ENCODE measurements around the gene POLR2J. TPM values are rescaled to one million over a fixed set of nuclear protein-coding genes. Genes with fewer than 3 reads are reported as not detected.
A peak's percentile ranks its signal among the peaks of the same experiment; 100 is the strongest.

Gene POLR2J
- total and polyA plus RNA-seq, 10 of the 15 experiments (the other 5 are each of a cell fraction or from before 2014, with no cell fraction given) = 16.4 to 119 (median 77.4) TPM

- TF ChIP-seq ATF7 (IDR thresholded peaks at IDR 0.05; ENCODE audit: low read depth) (no peak), SMC3 (IDR thresholded peaks at IDR 0.05; ENCODE audit: borderline replicate concordance, low read length) (no peak), NRF1 (conservative IDR thresholded peaks at IDR 0.05; ENCODE audit: low read depth, low read length) (no peak)
Observed at GRCh38 chr7:102436118-102436517, 42.6 kb downstream of the POLR2J start (continued).

GRCh38 chr7:102434039-102434486 lies 44.7 kb downstream of the POLR2J start:
- TSS peak; percentile 65 for BruUV-seq (replicated peaks)
- SMC1A ChIA-PET (ENCODE audit: uncharacterized antibody, unreplicated experiment) = interaction anchor here (0.9 to 3.1 kb wide), 8 partner anchors 8 to 37 kb away, joined by 3 to 15 read pairs (median 4); partner anchors contain the start of genes ALKBH4 and LRWD1
- 6% methylated on average over 8 of the region's 9 CpGs for WGBS (ENCODE audit: insufficient coverage, insufficient replicate concordance, low lambda C conversion rate, missing lambda C conversion rate)
- no peaks in the 10 kb centered on the region for H3K9me3 ChIP-seq (replicated peaks; ENCODE audit: control insufficient read depth, insufficient read depth, low read length)
- intact Hi-C loops (cut with micrococcal nuclease; ENCODE audit: unreplicated experiment) = no loop called here
- peaks cover 8 to 9% of the 10 kb centered on the region in 2 experiments for H3K36me3 ChIP-seq (ENCODE audit: control insufficient read depth in 2 of 2, insufficient read depth in 2 of 2, low read length in 1 of 2)
- peak overlapping the region; percentile 79 for H3K9ac ChIP-seq (ENCODE audit: control insufficient read depth, insufficient read depth, low read length)
- H3K79me2 ChIP-seq (ENCODE audit: control insufficient read depth, insufficient read depth, low read length) = peaks cover 40% of the 10 kb centered on the region
- in situ Hi-C loops (cut with MboI) = no loop called here
- CTCF ChIA-PET = interaction anchor here (0.6 to 5.0 kb wide), 7 partner anchors 8 to 27 kb away, joined by 3 to 39 read pairs (median 5); no protein-coding TSS in a partner anchor
- no peak overlapping the region; the same call in none of the 2 replicates for H2AFZ ChIP-seq (ENCODE audit: control insufficient read depth, low read depth, low read length)
- POLR2A ChIA-PET = interaction anchor here (0.5 to 13.0 kb wide), 6 partner anchors 7 to 1885 kb away, joined by 3 to 210 read pairs (median 9); no protein-coding TSS in a partner anchor
- ATAC-seq = peak; percentile 33
- DNase-seq (ENCODE audit: low read depth, low spot score) = no peak
- TF ChIP-seq MLLT1 (IDR thresholded peaks at IDR 0.05) = peak; percentile 50; the same call in 1 of the 2 replicates
- TF ChIP-seq TCF12 (IDR thresholded peaks at IDR 0.05; ENCODE audit: low read depth, low read length) = 0 out of 2 replicates have a peak, but pooled peaks have one; percentile 2
- TF ChIP-seq TBL1XR1 (IDR thresholded peaks at IDR 0.05; ENCODE audit: low read depth, low read length) = no peak
- TF ChIP-seq ZNF384 (IDR thresholded peaks at IDR 0.05; ENCODE audit: borderline replicate concordance, low read depth, low read length) = peak; percentile 66
- TF ChIP-seq CHD1 (IDR thresholded peaks at IDR 0.05; ENCODE audit: low read depth, low read length) = no peak
- TF ChIP-seq CTCF (IDR thresholded peaks at IDR 0.05 in 2 of 3, conservative IDR thresholded peaks at IDR 0.05 in 1 of 3; ENCODE audit: control insufficient read depth in 2 of 3, extremely low read depth in 1 of 3, insufficient read depth in 1 of 3, low read depth in 3 of 3, low read length in 3 of 3) = 0 out of 6 replicates have a peak, but pooled peaks of 1 of the 3 experiments have one; percentile 0
- no peak for FAIRE-seq
- H3K27me3 ChIP-seq (replicated peaks in 1 of 2; ENCODE audit: control insufficient read depth in 2 of 2, insufficient read depth in 2 of 2, low read length in 1 of 2) = no peaks in the 10 kb centered on the region
- RAD21 ChIA-PET (ENCODE audit: unreplicated experiment) = interaction anchor here (1.3 to 2.9 kb wide), 3 partner anchors 8 to 29 kb away, joined by 3 to 26 read pairs (median 13); no protein-coding TSS in a partner anchor
- H3K4me3 ChIP-seq = peak overlapping the region; percentile 74
- peak overlapping the region; percentile 86 for H3K27ac ChIP-seq (ENCODE audit: control insufficient read depth, insufficient read depth)
- peaks cover 34% of the 10 kb centered on the region for H3K4me1 ChIP-seq (ENCODE audit: control insufficient read depth, insufficient read depth, low read length)
- no peaks in the 10 kb centered on the region for H4K20me1 ChIP-seq (ENCODE audit: control insufficient read depth, insufficient read depth)
- peak overlapping the region; percentile 91 for H3K4me2 ChIP-seq (ENCODE audit: control insufficient read depth, insufficient read depth)
